GM12874 (cell line): Measurements from ENCODE around the gene SSR1.

Experiments
- TF ChIP-seq, protein P1 (sequence below): IDR thresholded peaks from 2 replicates; pipeline ENCODE4 v1.5.1; 2011; ENCODE audit warnings: low read depth, mild to moderate bottlenecking, control low read depth, low read length, moderate library complexity; ENCODE audit not compliant: insufficient read depth

Gene SSR1

GRCh38 chr6:7218406-7218988 is 94.5 kb downstream of the SSR1 start:
- TF ChIP-seq, protein P1, sequence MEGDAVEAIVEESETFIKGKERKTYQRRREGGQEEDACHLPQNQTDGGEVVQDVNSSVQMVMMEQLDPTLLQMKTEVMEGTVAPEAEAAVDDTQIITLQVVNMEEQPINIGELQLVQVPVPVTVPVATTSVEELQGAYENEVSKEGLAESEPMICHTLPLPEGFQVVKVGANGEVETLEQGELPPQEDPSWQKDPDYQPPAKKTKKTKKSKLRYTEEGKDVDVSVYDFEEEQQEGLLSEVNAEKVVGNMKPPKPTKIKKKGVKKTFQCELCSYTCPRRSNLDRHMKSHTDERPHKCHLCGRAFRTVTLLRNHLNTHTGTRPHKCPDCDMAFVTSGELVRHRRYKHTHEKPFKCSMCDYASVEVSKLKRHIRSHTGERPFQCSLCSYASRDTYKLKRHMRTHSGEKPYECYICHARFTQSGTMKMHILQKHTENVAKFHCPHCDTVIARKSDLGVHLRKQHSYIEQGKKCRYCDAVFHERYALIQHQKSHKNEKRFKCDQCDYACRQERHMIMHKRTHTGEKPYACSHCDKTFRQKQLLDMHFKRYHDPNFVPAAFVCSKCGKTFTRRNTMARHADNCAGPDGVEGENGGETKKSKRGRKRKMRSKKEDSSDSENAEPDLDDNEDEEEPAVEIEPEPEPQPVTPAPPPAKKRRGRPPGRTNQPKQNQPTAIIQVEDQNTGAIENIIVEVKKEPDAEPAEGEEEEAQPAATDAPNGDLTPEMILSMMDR: no peak
